ENCODE results near the gene CCT2. TPM values are rescaled to one million over a fixed set of nuclear protein-coding genes. Genes with fewer than 3 reads are reported as not detected.

The CCT2 gene
- total RNA-seq, 1 experiment from 2014 or later: 382 TPM

- H3K27me3 ChIP-seq (replicated peaks): no peaks in the 10 kb centered on the region
- no peak for DNase-seq (ENCODE audit: low read depth in 1 of 2, low spot score in 2 of 2)
Observed at GRCh38 chr12:69633061-69633460, 47.8 kb downstream of the CCT2 start.

GRCh38 chr12:69639400-69640016 is 54.2 kb downstream of the CCT2 start:
- no peaks in the 10 kb centered on the region for H3K4me1 ChIP-seq (replicated peaks)
- H3K9me3 ChIP-seq (replicated peaks): no peaks in the 10 kb centered on the region
- H3K27me3 ChIP-seq (replicated peaks): no peaks in the 10 kb centered on the region
- DNase-seq (ENCODE audit: low read depth in 1 of 2, low spot score in 2 of 2): peak; percentile 28 to 54
- no peaks in the 10 kb centered on the region for H3K36me3 ChIP-seq
- H3K27ac ChIP-seq: no peak overlapping the region
- H3K4me3 ChIP-seq: no peak overlapping the region

More at GRCh38 chr12:69633061-69633460, 47.8 kb downstream of the CCT2 start:
- no peak overlapping the region for H3K27ac ChIP-seq
- H3K9me3 ChIP-seq (replicated peaks): no peaks in the 10 kb centered on the region
- no peaks in the 10 kb centered on the region for H3K4me1 ChIP-seq (replicated peaks)
- no peaks in the 10 kb centered on the region for H3K36me3 ChIP-seq
- no peak overlapping the region for H3K4me3 ChIP-seq

DNA sequence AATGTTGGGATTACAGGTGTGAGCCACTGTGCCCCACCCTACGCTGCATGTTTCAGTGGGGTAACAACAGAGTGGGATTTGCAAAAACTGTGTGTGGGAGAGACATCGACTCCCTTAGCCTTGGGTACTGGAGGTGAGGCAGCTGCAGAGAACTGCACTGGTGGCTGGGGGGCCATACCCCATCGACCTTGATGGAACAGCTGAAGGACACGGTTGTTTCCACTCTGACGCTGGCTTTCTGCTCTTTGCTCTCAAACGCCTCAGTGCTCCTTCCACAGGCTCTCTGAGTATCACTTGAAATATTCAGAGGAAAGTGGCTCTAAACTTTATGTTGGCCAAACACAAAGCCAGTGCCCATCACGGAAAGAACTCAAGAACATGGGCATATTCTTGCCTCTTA is 56.3 kb downstream of the CCT2 start:
- no peaks in the 10 kb centered on the region for H3K9me3 ChIP-seq (replicated peaks)
- no peaks in the 10 kb centered on the region for H3K27me3 ChIP-seq (replicated peaks)
- H3K27ac ChIP-seq: no peak overlapping the region
- H3K36me3 ChIP-seq: no peaks in the 10 kb centered on the region
- H3K4me3 ChIP-seq: no peak overlapping the region
- H3K4me1 ChIP-seq (replicated peaks): no peaks in the 10 kb centered on the region
- no peak for DNase-seq (ENCODE audit: low read depth in 1 of 2, low spot score in 2 of 2)

DNA sequence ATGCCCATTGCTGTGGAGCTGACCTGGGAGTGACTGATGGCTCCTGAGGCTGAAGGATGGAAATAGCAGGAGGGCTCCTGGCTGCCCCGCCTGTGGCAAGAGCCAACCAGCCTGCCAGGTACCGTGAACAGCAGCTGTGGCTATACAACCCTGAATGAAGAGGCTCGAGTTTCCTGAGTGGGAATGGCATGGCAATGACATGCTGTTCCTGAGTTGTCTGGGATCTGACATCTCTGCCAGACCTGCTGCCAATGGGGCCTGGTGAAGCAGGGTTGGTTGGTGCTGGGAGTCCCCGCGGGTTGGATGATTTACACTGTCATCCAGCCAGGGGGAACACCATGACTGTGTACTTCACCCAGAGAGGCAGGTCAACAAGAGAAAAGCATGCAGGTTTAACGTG is 57.3 kb downstream of the CCT2 start:
- Histone ChIP-seq H3K4me3 (no peak overlapping the region), H3K27me3 (replicated peaks) (no peaks in the 10 kb centered on the region; the same call in 1 of the 2 replicates), H3K9me3 (replicated peaks) (no peaks in the 10 kb centered on the region), H3K36me3 (no peaks in the 10 kb centered on the region), H3K27ac (no peak overlapping the region), H3K4me1 (replicated peaks) (no peaks in the 10 kb centered on the region)
- no peak for DNase-seq (ENCODE audit: low read depth in 1 of 2, low spot score in 2 of 2)

DNA sequence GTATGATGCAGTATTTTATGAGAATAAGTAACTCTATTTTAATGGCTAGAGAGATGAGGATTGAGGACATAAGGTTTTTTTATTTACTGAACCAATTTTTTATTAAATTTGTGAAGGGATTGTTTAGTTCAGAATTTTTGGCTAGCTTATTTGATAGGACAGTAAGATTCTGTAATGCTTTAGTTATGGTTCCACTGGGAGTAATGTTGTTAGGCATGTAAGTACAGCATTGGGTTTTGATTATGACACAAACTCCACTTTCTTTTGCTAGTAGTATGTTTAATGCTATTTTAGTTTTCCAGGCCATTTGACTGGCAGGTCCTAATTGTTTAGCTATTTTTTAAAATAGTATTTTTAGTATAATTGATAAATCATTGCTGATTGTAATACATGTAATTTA is 59.3 kb downstream of the CCT2 start:
- Histone ChIP-seq H3K4me3 (no peak overlapping the region), H3K27ac (no peak overlapping the region), H3K36me3 (no peaks in the 10 kb centered on the region), H3K4me1 (replicated peaks) (peaks cover 7% of the 10 kb centered on the region; the same call in 1 of the 2 replicates), H3K27me3 (replicated peaks) (no peaks in the 10 kb centered on the region; the same call in 1 of the 2 replicates), H3K9me3 (replicated peaks) (no peaks in the 10 kb centered on the region)
- no peak for DNase-seq (ENCODE audit: low read depth in 1 of 2, low spot score in 2 of 2)

DNA sequence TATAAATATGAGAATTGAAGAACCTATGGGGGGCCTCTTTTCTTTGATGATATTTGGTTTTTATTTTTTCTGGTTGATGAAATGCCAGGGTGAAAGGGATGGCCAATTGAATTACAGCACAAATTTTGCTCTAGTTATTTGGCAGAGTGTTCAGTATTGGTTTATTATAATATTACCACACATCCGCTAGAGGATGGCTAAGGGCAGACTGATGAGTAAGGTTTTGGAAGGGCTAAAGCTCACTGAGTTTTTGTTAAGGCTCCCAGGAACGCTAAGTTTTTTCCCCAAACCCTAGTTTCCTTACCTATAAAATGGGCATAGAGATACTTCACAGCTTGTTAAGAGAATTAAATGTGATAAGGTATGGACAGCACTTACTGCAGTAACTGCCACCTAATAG is 59.8 kb downstream of the CCT2 start:
- no peak for DNase-seq (ENCODE audit: low read depth in 1 of 2, low spot score in 2 of 2)
- no peak overlapping the region for H3K4me3 ChIP-seq

GRCh38 chr12:69647178-69647577 is 61.9 kb downstream of the CCT2 start:
- no peaks in the 10 kb centered on the region; the same call in 1 of the 2 replicates for H3K27me3 ChIP-seq (replicated peaks)
- peaks cover 7% of the 10 kb centered on the region; the same call in 1 of the 2 replicates for H3K4me1 ChIP-seq (replicated peaks)
- no peaks in the 10 kb centered on the region for H3K9me3 ChIP-seq (replicated peaks)
- H3K4me3 ChIP-seq: no peak overlapping the region
- no peaks in the 10 kb centered on the region for H3K36me3 ChIP-seq
- no peak overlapping the region for H3K27ac ChIP-seq
- DNase-seq (ENCODE audit: low read depth in 1 of 2, low spot score in 2 of 2): no peak

More for the DNA sequence above, 59.8 kb downstream of the CCT2 start:
- H3K27ac ChIP-seq: no peak overlapping the region
- no peaks in the 10 kb centered on the region for H3K36me3 ChIP-seq
- peaks cover 7% of the 10 kb centered on the region; the same call in 1 of the 2 replicates for H3K4me1 ChIP-seq (replicated peaks)
- H3K9me3 ChIP-seq (replicated peaks): no peaks in the 10 kb centered on the region
- H3K27me3 ChIP-seq (replicated peaks): no peaks in the 10 kb centered on the region; the same call in 1 of the 2 replicates

GRCh38 chr12:69648476-69648875 is 63.2 kb downstream of the CCT2 start:
- no peaks in the 10 kb centered on the region; the same call in 1 of the 2 replicates for H3K27me3 ChIP-seq (replicated peaks)
- peak in 1 of 2 experiments; percentile 41 for DNase-seq (ENCODE audit: low read depth in 1 of 2, low spot score in 2 of 2)
- H3K4me1 ChIP-seq (replicated peaks): peaks cover 7% of the 10 kb centered on the region; the same call in 1 of the 2 replicates
- H3K27ac ChIP-seq: no peak overlapping the region
- no peaks in the 10 kb centered on the region for H3K9me3 ChIP-seq (replicated peaks)
- no peaks in the 10 kb centered on the region for H3K36me3 ChIP-seq
- H3K4me3 ChIP-seq: no peak overlapping the region

- Histone ChIP-seq H3K9me3 (replicated peaks) (no peaks in the 10 kb centered on the region), H3K27me3 (replicated peaks) (no peaks in the 10 kb centered on the region; the same call in 1 of the 2 replicates), H3K4me1 (replicated peaks) (peaks cover 7% of the 10 kb centered on the region; the same call in 1 of the 2 replicates), H3K27ac (no peak overlapping the region), H3K4me3 (no peak overlapping the region), H3K36me3 (no peaks in the 10 kb centered on the region)
- no peak for DNase-seq (ENCODE audit: low read depth in 1 of 2, low spot score in 2 of 2)
Observed at GRCh38 chr12:69649529-69649928, 64.3 kb downstream of the CCT2 start.

Other genes with a start within 250 kb of the CCT2 start
- gene LYZ, start 237.1 kb upstream of the CCT2 start, total RNA-seq (2014; rRNA removed; shearing (Covaris generic)): not detected in 2 replicates
- 29.6 and 65.9 TPM in 2 replicates for gene YEATS4, start 225.7 kb upstream of the CCT2 start, total RNA-seq (2014; rRNA removed; shearing (Covaris generic))
- gene FRS2, start 115.1 kb upstream of the CCT2 start, total RNA-seq (2014; rRNA removed; shearing (Covaris generic)): 41.3 and 87.5 TPM in 2 replicates
- gene LRRC10, start 25.4 kb downstream of the CCT2 start, total RNA-seq (2014; rRNA removed; shearing (Covaris generic)): not detected in 2 replicates
- not detected in 2 replicates for gene BEST3, start 113.8 kb downstream of the CCT2 start, total RNA-seq (2014; rRNA removed; shearing (Covaris generic))
- gene RAB3IP, start 153.4 kb downstream of the CCT2 start, total RNA-seq (2014; rRNA removed; shearing (Covaris generic)): 8.6 and 20.0 TPM in 2 replicates
- not detected in 2 replicates for gene MYRFL, start 239.8 kb downstream of the CCT2 start, total RNA-seq (2014; rRNA removed; shearing (Covaris generic))